HG03039 (cell line): ENCODE data around the gene IL4.
"Not testable (repeated sequence)": the region's sequence is repeated elsewhere in the genome, so short reads cannot be mapped to it uniquely, and the experiment has no call there.

Experiments
- ATAC-seq: cut with Tn5 transposase; IDR thresholded peaks from one replicate; pipeline ENCODE4 v1.9.1; 2021; ENCODE audit warnings: mild to moderate bottlenecking, moderate library complexity; ENCODE audit not compliant: unreplicated experiment

The IL4 gene

GRCh38 chr5:132689513-132689912, 15.7 kb downstream of the IL4 start:
- ATAC-seq, result no peak

DNA sequence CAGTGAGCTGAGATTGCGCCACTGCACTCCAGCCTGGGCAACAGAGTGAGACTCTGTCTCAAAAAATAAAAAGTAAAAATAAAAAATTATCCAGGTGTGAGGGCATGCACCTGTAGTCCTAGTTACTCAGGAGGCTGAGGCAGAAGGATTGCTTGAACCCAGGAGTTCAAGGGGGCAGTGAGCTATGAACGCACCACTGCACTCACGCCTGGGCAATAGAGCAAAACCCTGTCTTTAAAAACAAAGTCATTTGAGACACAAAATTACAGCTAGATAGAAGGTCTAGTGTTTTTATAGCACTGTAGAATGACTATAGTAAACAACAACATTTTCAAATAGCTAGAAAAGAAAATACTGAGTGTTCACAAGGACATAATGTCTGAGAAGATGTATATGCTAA, 16.4 kb downstream of the IL4 start:
- ATAC-seq, result no peak

- not testable (repeated sequence) for ATAC-seq
These were observed 18.2 kb downstream of the IL4 start for GRCh38 chr5:132691755-132692631.

DNA sequence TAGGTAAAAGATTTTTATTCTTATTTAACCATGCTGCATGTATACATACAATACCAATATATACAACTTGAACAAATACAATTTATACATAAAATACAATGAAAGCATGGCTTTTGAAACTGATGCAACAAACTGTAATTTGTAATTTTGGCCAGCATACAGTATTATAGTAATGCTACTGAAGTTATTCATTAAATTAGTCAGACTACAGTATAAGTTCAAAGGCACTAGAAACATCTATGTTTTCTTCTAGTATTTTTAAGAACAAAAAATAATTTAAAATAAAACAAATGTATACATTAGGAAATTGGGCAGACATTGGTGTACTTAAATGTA, 18.8 kb downstream of the IL4 start:
- ATAC-seq, result no peak

GRCh38 chr5:132695956-132696355, 22.2 kb downstream of the IL4 start:
- no peak for ATAC-seq

GRCh38 chr5:132704875-132705274, 31.1 kb downstream of the IL4 start:
- ATAC-seq, result no peak

DNA sequence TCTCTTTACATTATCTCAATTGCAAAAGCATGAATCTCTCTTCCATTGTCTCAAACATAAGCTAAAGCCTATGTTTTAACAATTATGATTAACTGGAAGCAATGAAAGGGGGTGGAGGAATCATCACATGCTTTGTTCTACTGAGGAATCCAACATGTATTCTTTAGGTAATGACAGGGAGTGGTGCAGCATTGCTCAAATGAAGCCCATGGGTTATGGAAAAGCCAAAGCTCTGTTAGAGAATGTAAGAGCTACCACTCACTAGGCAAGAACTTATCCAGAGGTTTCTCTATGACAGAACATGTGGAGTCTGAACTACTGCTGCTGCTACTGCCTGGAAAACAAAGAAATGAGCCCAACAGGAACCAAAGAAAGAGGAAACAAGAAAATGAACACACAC, 34.9 kb downstream of the IL4 start:
- no peak for ATAC-seq

GRCh38 chr5:132714456-132715307, 40.9 kb downstream of the IL4 start:
- no peak for ATAC-seq

DNA sequence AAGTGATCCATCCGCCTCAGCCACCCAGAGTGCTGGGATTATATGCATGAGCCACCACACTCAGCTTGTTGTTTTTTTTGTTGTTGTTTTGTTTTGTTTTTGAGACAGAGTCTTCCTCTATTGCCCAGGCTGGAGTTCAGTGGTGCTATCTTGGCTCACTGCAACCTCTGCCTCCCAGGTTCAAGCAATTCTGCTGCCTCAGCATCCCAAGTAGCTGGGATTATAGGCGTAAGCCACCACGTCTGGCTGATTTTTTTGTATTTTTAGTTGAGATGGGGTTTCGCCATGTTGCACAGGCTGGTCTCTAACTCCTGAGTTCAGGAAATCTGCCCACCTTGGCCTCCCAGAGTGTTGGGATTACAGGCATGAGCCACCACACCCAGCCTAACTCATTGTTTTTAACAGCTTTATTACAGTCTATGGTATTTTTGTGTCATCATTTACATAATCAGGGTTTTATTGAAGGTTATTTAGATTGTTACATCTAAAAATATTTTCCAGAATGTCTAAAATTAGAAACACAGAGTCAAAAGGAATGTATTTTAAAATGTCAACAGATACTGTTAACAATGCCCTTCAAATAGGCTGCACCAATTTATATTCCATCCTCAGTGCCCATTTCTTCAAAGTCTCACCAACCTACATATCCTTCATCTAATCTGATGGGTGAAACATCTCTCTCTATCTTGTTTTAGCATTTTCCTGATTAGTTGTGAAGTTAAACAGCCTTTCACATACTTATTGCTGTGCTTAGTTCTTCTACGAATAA, 44.9 kb downstream of the IL4 start:
- ATAC-seq, result no peak

GRCh38 chr5:132725745-132726144, 52.0 kb downstream of the IL4 start:
- no peak for ATAC-seq

GRCh38 chr5:132729896-132730295, 56.1 kb downstream of the IL4 start:
- no peak for ATAC-seq
